HCT116 (cell line): ENCODE results near the gene SLC7A9. TPM values are rescaled to one million over a fixed set of nuclear protein-coding genes. Genes with fewer than 3 reads are reported as not detected.

Experiments used
- ATAC-seq: fragments of 200-7000 bp; cut with Tn5 transposase; 2 replicates; pipeline ENCODE4 v1.9.1; 2020; ENCODE audit warnings: mild to moderate bottlenecking, moderate library complexity
- BruUV-seq: library from RNA; stranded (reverse); fragments of 400-500 nt; replicated peaks from 2 replicates; lab custom pipeline; 2021; lab: Mats Ljungman, UMichigan
- CTCF ChIA-PET: fragments of 300-600 bp; sonication (Branson Sonifier 250); formaldehyde crosslinking; loops from one replicate; lab custom pipeline; 2021; ENCODE audit warnings: antibody characterized with exemption; lab: Charles Lee
- POLR2A ChIA-PET: fragments of 300-600, 350-600 bp; sonication (Branson Sonifier 250); formaldehyde crosslinking; loops from one replicate; lab custom pipeline; 2021; ENCODE audit warnings: antibody characterized with exemption; lab: Charles Lee
- RAD21 ChIA-PET, 2 experiments: fragments of 300-600 bp; sonication (Branson Sonifier 250); formaldehyde crosslinking; loops; one replicate each; lab custom pipeline; 2023; ENCODE audit warnings: low total read pairs in 2 of 2; ENCODE audit not compliant: uncharacterized antibody in 2 of 2, unreplicated experiment in 2 of 2, low non-redundant PET in 1 of 2; lab: Charles Lee
- DNase-seq: peaks from one replicate; pipeline ENCODE4 v3.0.0-alpha.2; 2010; ENCODE audit warnings: low read depth, low spot score
- H2AFZ ChIP-seq: fragments of 200-600 bp; shearing (Covaris generic), sonication (generic); 2 replicates; pipeline ENCODE4 v1.6.1; 2017; ENCODE audit warnings: low read depth, mixed run types, mixed read lengths, antibody characterized with exemption, low read length; ENCODE audit not compliant: poor library complexity, severe bottlenecking
- H3K27ac ChIP-seq: 2 replicates; pipeline ENCODE4 v1.5.1; 2012; ENCODE audit warnings: low read depth, low read length
- H3K27me3 ChIP-seq: fragments of 200-600 bp; sonication (generic); 2 replicates; pipeline ENCODE4 v1.6.1; 2016; ENCODE audit warnings: mixed run types, low read length, mixed read lengths; ENCODE audit not compliant: insufficient read depth
- H3K36me3 ChIP-seq, 2 experiments: fragments of 200-500 bp in 1 of 2; fragments of 200-600 bp in 1 of 2; sonication (Bioruptor generic) in 1 of 2; sonication (generic) in 1 of 2; 2 replicates each; pipeline versions ENCODE4 v1.5.1 to v1.6.1; 2014 to 2016; ENCODE audit warnings: low read length in 2 of 2, inconsistent platforms in 1 of 2, mixed read lengths in 1 of 2, mixed run types in 1 of 2; ENCODE audit not compliant: insufficient read depth in 2 of 2, control insufficient read depth in 1 of 2
- H3K4me1 ChIP-seq, 2 experiments: fragments of 200-600 bp in 1 of 2; sonication (generic) in 1 of 2; 2 replicates each; pipeline versions ENCODE4 v1.5.1 to v1.6.1; 2012 to 2017; ENCODE audit warnings: low read length in 2 of 2, inconsistent platforms in 1 of 2, mild to moderate bottlenecking in 1 of 2, mixed read lengths in 1 of 2, mixed run types in 1 of 2, moderate library complexity in 1 of 2; ENCODE audit not compliant: insufficient read depth in 2 of 2, control insufficient read depth in 1 of 2
- H3K4me2 ChIP-seq: fragments of 200-600 bp; sonication (generic); 2 replicates; pipeline ENCODE4 v1.6.1; 2017; ENCODE audit warnings: mixed run types, low read length, mixed read lengths
- H3K4me3 ChIP-seq, 2 experiments: fragments of 200-600 bp in 1 of 2; sonication (generic) in 1 of 2; replicated peaks in 1 of 2; 2 replicates each; pipeline ENCODE4 v1.5.1; 2011 to 2016; ENCODE audit warnings: low read length in 2 of 2, control low read depth in 1 of 2, low read depth in 1 of 2, mild to moderate bottlenecking in 1 of 2, mixed read lengths in 1 of 2, mixed run types in 1 of 2
- H3K79me2 ChIP-seq: fragments of 200-600 bp; sonication (generic); 2 replicates; pipeline ENCODE4 v1.6.1; 2017; ENCODE audit warnings: mild to moderate bottlenecking, mixed run types, low read length, moderate library complexity, mixed read lengths; ENCODE audit not compliant: insufficient read depth
- H3K9ac ChIP-seq: fragments of 200-600 bp; sonication (generic); 2 replicates; pipeline ENCODE4 v1.6.1; 2016; ENCODE audit warnings: low read length, mixed read lengths
- H3K9me2 ChIP-seq: fragments of 200-600 bp; sonication (generic), shearing (Covaris generic); 2 replicates; pipeline ENCODE4 v1.6.1; 2017; ENCODE audit warnings: mixed run types, mild to moderate bottlenecking, moderate library complexity; ENCODE audit not compliant: insufficient read depth
- H3K9me3 ChIP-seq, 2 experiments: fragments of 200-500 bp in 1 of 2; fragments of 200-600 bp in 1 of 2; sonication (Bioruptor generic) in 1 of 2; sonication (generic) in 1 of 2; 2 replicates each; pipeline ENCODE4 v1.6.1; 2014 to 2017; ENCODE audit warnings: low read length in 2 of 2, mixed read lengths in 2 of 2, inconsistent platforms in 1 of 2, low read depth in 1 of 2, mild to moderate bottlenecking in 1 of 2, mixed run types in 1 of 2, moderate library complexity in 1 of 2; ENCODE audit not compliant: control insufficient read depth in 1 of 2, insufficient read depth in 1 of 2
- H4K20me1 ChIP-seq: fragments of 200-600 bp; sonication (generic), shearing (Covaris generic); 2 replicates; pipeline ENCODE4 v1.6.1; 2017; ENCODE audit warnings: mixed run types, mild to moderate bottlenecking, moderate library complexity; ENCODE audit not compliant: insufficient read depth
- EGR1 ChIP-seq: IDR thresholded peaks from 2 replicates; pipeline ENCODE4 v1.6.1; 2012; ENCODE audit warnings: low read depth
- EZH2 ChIP-seq: fragments of 200-600 bp; sonication (generic); IDR thresholded peaks from 2 replicates; pipeline ENCODE4 v1.6.1; 2017; ENCODE audit warnings: antibody characterized with exemption, mixed run types
- POLR2A ChIP-seq: IDR thresholded peaks from 2 replicates; pipeline ENCODE4 v1.7.0; 2011; ENCODE audit warnings: borderline replicate concordance; ENCODE audit not compliant: insufficient read depth, insufficient read length; ENCODE audit errors: extremely low read depth
- RAD21 ChIP-seq: IDR thresholded peaks from 2 replicates; pipeline ENCODE4 v1.6.1; 2012; ENCODE audit warnings: low read depth, mild to moderate bottlenecking
- SIN3A ChIP-seq: IDR thresholded peaks from 2 replicates; pipeline ENCODE4 v1.6.1; 2012; ENCODE audit warnings: low read depth
- SP1 ChIP-seq: IDR thresholded peaks from 2 replicates; pipeline ENCODE4 v1.6.1; 2012; ENCODE audit warnings: low read depth
- SRF ChIP-seq: IDR thresholded peaks from 2 replicates; pipeline ENCODE4 v1.6.1; 2012; ENCODE audit warnings: low read depth
- intact Hi-C: fragments of 100-400 bp; cut with micrococcal nuclease; formaldehyde crosslinking; loops from 2 replicates; pipeline ENCODE4 v1.10.0; 2022
- total RNA-seq: library from RNA; stranded (reverse); gene quantifications from one replicate; pipeline ENCODE4 v1.2.1, GENCODE V29; 2021; ENCODE audit not compliant: unreplicated experiment
- TF ChIP-seq, protein P1 (sequence below), 3 experiments: fragments of 200-600 bp in 1 of 3; sonication (generic) in 1 of 3; IDR thresholded peaks in 2 of 3; conservative IDR thresholded peaks in 1 of 3; 2 replicates each; pipeline ENCODE4 v1.5.1; 2012 to 2017; ENCODE audit warnings: low read depth in 2 of 3, low read length in 2 of 3, antibody characterized with exemption in 1 of 3, borderline replicate concordance in 1 of 3, control low read depth in 1 of 3, mild to moderate bottlenecking in 1 of 3, mixed read lengths in 1 of 3, mixed run types in 1 of 3, moderate library complexity in 1 of 3; ENCODE audit not compliant: insufficient read depth in 1 of 3
- TF ChIP-seq, protein P2 (sequence below): IDR thresholded peaks from 2 replicates; pipeline ENCODE4 v1.6.1; 2012; ENCODE audit warnings: low read depth

The SLC7A9 gene
- total RNA-seq, 1 experiment from 2014 or later: 0.42 TPM

DNA sequence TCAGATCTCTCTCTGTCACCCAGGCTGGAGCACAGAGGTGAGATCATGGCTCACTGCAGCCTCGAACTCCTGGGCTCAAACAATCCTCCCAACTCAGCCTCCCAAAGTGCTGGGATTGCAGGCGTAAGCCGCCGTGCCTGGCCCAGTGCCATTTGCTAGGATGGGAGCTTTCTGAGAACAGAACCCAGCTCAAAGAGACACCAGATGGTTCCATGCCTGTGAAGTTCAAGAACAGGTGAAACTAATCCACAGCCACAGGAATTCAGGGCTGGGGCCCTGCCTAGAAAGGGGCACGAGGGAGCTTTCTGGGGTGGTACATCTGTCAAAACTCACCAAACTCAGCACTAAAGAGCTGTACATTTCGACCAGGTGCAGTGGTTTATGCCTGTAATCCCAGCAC is 4.2 kb downstream of the SLC7A9 start:
- CTCF ChIA-PET: no interaction called here
- TF ChIP-seq, protein P1, sequence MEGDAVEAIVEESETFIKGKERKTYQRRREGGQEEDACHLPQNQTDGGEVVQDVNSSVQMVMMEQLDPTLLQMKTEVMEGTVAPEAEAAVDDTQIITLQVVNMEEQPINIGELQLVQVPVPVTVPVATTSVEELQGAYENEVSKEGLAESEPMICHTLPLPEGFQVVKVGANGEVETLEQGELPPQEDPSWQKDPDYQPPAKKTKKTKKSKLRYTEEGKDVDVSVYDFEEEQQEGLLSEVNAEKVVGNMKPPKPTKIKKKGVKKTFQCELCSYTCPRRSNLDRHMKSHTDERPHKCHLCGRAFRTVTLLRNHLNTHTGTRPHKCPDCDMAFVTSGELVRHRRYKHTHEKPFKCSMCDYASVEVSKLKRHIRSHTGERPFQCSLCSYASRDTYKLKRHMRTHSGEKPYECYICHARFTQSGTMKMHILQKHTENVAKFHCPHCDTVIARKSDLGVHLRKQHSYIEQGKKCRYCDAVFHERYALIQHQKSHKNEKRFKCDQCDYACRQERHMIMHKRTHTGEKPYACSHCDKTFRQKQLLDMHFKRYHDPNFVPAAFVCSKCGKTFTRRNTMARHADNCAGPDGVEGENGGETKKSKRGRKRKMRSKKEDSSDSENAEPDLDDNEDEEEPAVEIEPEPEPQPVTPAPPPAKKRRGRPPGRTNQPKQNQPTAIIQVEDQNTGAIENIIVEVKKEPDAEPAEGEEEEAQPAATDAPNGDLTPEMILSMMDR (IDR thresholded peaks at IDR 0.05 in 2 of 3, conservative IDR thresholded peaks at IDR 0.05 in 1 of 3; ENCODE audit: borderline replicate concordance in 1 of 3, insufficient read depth in 1 of 3, low read depth in 2 of 3, low read length in 2 of 3): no peak
- no peak for TF ChIP-seq RAD21
- no peak for TF ChIP-seq POLR2A
- no peak for TF ChIP-seq SP1
- TF ChIP-seq, all 23 proteins: peak for 0
- DNase-seq: no peak
- Histone ChIP-seq H2AFZ (no peak overlapping the region), H4K20me1 (no peaks in the 10 kb centered on the region), H3K4me1 (no peaks in the 10 kb centered on the region), H3K27ac (no peak overlapping the region), H3K79me2 (no peaks in the 10 kb centered on the region), H3K27me3 (no peaks in the 10 kb centered on the region), H3K9ac (no peak overlapping the region), H3K36me3 (no peaks in the 10 kb centered on the region), H3K9me3 (no peaks in the 10 kb centered on the region), H3K4me3 (no peak overlapping the region), H3K4me2 (no peak overlapping the region), H3K9me2 (no peaks in the 10 kb centered on the region)
- no peak for ATAC-seq
- ChIA-PET POLR2A (no interaction called here), RAD21 (no interaction called here)
- BruUV-seq: no TSS peak
- intact Hi-C loops: no loop called here

DNA sequence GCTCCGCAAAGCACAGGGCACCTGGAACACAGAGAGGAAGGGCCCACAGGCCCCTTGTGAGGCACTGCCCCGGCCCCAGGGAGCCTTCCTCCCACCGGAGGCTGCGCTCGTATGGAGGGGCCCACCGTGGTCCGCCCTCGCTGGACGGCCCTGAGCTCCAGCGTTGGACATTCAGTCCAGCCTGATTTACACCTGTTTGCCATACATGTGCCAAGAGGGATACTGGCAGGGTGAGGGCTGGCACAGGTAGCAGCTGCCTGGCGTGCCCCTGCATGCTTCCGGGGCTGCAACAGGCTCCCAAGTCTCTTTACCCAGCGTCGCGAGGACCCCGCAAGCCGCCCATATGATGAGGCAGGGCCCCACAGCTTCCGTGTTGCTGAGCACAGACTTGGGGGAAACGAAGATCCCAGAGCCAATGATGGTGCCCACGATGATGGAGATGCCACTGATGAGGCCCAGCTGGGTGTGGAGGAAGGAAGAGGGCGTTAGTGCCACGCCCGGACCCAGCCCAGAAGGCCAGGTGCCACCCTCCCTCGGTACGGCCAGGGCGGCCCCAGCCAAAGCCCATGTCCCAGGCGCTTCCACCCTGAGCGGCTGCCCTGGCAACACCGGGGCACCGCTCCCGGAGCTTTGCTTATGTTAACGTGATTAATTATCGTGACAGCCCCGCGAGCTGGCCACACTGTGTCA is 5.1 kb downstream of the SLC7A9 start:
- no peak for ATAC-seq
- ChIA-PET RAD21 (no interaction called here), CTCF (no interaction called here)
- no peak for TF ChIP-seq EGR1
- no peak for TF ChIP-seq SIN3A
- TF ChIP-seq, protein P1 (IDR thresholded peaks at IDR 0.05 in 2 of 3, conservative IDR thresholded peaks at IDR 0.05 in 1 of 3; ENCODE audit: borderline replicate concordance in 1 of 3, insufficient read depth in 1 of 3, low read depth in 2 of 3, low read length in 2 of 3): no peak
- no peak for TF ChIP-seq SRF
- TF ChIP-seq, protein P2, sequence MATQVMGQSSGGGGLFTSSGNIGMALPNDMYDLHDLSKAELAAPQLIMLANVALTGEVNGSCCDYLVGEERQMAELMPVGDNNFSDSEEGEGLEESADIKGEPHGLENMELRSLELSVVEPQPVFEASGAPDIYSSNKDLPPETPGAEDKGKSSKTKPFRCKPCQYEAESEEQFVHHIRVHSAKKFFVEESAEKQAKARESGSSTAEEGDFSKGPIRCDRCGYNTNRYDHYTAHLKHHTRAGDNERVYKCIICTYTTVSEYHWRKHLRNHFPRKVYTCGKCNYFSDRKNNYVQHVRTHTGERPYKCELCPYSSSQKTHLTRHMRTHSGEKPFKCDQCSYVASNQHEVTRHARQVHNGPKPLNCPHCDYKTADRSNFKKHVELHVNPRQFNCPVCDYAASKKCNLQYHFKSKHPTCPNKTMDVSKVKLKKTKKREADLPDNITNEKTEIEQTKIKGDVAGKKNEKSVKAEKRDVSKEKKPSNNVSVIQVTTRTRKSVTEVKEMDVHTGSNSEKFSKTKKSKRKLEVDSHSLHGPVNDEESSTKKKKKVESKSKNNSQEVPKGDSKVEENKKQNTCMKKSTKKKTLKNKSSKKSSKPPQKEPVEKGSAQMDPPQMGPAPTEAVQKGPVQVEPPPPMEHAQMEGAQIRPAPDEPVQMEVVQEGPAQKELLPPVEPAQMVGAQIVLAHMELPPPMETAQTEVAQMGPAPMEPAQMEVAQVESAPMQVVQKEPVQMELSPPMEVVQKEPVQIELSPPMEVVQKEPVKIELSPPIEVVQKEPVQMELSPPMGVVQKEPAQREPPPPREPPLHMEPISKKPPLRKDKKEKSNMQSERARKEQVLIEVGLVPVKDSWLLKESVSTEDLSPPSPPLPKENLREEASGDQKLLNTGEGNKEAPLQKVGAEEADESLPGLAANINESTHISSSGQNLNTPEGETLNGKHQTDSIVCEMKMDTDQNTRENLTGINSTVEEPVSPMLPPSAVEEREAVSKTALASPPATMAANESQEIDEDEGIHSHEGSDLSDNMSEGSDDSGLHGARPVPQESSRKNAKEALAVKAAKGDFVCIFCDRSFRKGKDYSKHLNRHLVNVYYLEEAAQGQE: no peak
- no peak for TF ChIP-seq EZH2

More for the DNA sequence above, 5.1 kb downstream of the SLC7A9 start:
- Histone ChIP-seq H3K79me2 (no peaks in the 10 kb centered on the region), H3K4me2 (no peak overlapping the region), H3K9me2 (no peaks in the 10 kb centered on the region), H4K20me1 (no peaks in the 10 kb centered on the region), H3K9ac (no peak overlapping the region), H3K27me3 (no peaks in the 10 kb centered on the region), H3K4me1 (no peaks in the 10 kb centered on the region), H3K9me3 (no peaks in the 10 kb centered on the region), H3K4me3 (no peak overlapping the region), H2AFZ (no peak overlapping the region), H3K27ac (no peak overlapping the region), H3K36me3 (no peaks in the 10 kb centered on the region)
- POLR2A ChIA-PET: no interaction called here
- no TSS peak for BruUV-seq
- intact Hi-C loops: no loop called here
- DNase-seq: no peak
